Measurements from ENCODE around the gene COLGALT1.

- TF ChIP-seq, protein P1, sequence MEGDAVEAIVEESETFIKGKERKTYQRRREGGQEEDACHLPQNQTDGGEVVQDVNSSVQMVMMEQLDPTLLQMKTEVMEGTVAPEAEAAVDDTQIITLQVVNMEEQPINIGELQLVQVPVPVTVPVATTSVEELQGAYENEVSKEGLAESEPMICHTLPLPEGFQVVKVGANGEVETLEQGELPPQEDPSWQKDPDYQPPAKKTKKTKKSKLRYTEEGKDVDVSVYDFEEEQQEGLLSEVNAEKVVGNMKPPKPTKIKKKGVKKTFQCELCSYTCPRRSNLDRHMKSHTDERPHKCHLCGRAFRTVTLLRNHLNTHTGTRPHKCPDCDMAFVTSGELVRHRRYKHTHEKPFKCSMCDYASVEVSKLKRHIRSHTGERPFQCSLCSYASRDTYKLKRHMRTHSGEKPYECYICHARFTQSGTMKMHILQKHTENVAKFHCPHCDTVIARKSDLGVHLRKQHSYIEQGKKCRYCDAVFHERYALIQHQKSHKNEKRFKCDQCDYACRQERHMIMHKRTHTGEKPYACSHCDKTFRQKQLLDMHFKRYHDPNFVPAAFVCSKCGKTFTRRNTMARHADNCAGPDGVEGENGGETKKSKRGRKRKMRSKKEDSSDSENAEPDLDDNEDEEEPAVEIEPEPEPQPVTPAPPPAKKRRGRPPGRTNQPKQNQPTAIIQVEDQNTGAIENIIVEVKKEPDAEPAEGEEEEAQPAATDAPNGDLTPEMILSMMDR (IDR thresholded peaks at IDR 0.05), result no peak
- TF ChIP-seq EZH2 (IDR thresholded peaks at IDR 0.05), result no peak
- no peak for TF ChIP-seq EZH2phosphoT487 (IDR thresholded peaks at IDR 0.05)
Observed at GRCh38 chr19:17532116-17532515, 23.3 kb upstream of the COLGALT1 start.

All from neural progenitor cell (in vitro differentiated cells).